Stimulated activated CD4-positive, alpha-beta T cell treated with anti-CD3 and anti-CD28 coated beads, Interleukin-1b, Interleukin-23, amount 100 ng/mL, for 24 hours (primary cell): ENCODE measurements around the gene GFAP.
A peak's percentile ranks its signal among the peaks of the same experiment; 100 is the strongest.
"Not testable (repeated sequence)": the region's sequence is repeated elsewhere in the genome, so short reads cannot be mapped to it uniquely, and the experiment has no call there.

ENCODE experiments used
- DNase-seq, 4 experiments: peaks; one replicate each; pipeline ENCODE4 v3.0.0-alpha.2; 2020; ENCODE audit warnings: low read depth in 4 of 4, low spot score in 1 of 4

The GFAP gene

GRCh38 chr17:44915321-44915726 lies at the start of gene GFAP:
Gene GFAP, minus strand, starts transcription at chr17:44915500. Its CDS starts 14 bp downstream, at chr17:44915486.
- no peak for DNase-seq

DNA sequence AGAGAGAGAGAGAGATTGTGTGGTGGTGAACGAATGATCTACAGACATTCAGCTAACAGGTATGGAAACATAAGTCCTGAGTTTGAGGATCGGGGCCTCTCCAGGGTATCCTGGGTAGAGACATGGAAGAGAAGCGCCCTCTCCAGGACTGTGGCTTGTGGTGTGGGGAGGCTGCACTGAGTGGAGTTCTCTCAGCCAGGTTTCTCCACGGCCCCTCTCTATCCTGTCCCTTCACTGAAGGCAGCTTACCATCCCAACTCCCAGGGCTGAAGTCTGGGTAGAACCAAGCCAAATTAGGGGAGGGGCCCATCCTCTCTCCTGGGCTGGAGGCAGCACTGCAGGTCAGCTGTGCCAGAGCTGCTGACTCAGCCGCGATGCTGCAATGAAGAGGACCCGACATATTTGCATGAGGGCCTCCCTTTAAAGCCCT lies 46.6 kb upstream of the GFAP start:
- no peak for DNase-seq

- DNase-seq, result no peak
Observed at GRCh38 chr17:44960691-44961090, 45.4 kb upstream of the GFAP start.

GRCh38 chr17:44959821-44960531 lies 44.7 kb upstream of the GFAP start:
- no peak for DNase-seq

- DNase-seq, result no peak
Observed at GRCh38 chr17:44956998-44957981, 42.0 kb upstream of the GFAP start.

DNA sequence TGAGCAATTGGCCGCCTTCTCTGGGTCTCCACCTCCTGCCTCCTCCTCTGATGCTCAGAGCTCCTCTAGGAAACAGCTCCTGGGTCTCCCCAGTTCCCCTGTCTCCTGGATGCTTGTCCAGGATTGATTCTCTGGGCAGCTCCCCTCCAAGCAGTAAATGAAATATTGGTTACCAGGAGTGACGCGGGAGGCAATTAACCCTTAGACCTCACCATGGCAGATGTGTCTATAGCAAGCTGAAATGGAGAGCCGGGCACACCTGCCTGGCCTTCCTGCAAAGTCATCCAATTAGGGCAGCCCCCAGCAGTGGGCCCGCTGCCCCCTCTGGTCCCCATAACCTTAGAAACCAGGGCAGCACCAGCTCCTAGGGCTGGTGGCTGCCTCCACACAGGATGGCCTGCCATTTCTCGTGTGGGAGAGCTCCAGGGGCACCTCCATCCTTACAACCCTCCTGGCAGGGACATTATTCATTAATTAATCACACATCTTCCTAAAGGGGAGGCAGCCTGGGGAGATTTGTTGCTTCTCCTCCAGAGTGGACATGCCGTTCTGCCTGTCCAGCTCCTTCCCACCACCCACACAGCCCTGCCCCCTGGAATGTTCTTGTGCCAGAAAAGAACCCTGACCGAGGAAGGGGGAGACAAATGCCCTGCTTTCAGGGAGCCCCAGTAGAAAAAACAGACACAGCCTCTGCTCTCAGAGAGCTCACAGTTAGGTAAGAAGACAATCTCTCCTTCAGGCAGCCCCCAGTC lies 40.5 kb upstream of the GFAP start:
- DNase-seq, result no peak

- no peak for DNase-seq
Observed at GRCh38 chr17:44952946-44953475, 37.7 kb upstream of the GFAP start.

DNA sequence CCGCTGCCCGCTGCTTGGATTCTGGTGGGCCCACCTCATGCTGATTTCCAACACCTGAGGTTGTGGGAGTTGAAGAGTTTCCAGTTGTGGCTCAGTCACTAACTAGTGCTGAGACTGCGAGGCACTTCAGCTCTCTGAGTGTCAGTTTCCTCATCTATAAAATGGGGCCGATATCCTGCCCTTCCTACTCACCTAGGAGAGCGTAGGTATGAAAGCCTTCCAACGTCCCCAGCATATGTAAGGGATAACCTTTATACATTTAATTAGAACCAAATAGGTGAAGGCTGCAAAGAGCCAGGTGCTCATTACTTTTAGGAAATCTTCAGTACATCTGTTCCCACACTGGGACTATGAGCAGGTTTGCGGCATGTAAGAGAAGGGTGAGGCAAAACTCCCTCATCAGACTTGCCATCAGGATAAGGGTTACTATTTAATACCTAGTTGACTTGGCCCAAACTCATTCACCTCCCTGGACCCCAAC lies 33.1 kb upstream of the GFAP start:
- no peak for DNase-seq

DNA sequence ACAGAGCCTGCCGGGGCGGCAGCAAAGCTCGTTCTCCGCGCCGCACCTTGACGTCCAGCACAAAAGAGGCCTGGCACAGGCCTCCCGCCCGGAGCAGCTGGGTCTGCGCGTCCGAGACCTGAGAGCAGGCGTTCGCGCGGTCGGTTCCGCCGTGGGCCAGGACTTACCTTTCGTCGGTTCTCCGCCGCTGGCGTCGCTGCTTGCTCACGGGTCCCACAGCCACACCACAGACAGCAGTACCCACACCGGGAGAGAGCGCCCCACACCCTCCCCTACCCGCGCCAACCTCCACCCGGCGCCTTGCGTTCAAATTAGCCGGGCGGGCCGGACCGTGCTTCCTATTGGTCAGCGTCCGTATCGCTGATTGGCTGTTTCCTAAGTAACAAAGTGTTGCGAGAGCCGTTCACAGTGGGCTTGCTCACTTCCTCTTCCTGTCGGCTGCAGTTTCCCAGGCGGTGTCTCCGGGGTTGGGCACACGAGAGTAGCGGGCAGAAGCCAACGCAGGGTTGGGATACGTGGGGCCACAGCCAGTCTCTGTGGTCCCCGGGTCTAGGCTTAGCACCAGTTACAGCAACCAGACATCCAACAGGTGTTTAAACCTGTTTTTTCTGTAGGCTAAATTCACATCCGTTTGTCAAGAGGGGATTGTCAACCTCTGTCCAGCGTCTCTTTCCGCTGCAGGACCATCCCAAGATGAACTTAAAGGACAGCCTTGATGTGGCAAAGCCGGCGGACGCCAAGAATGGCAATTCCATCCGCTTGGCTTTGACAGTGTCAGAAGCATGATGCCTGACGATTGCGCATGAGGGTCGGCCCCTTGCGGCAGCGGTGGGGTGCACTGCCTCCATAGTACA lies 32.4 kb upstream of the GFAP start, which contains the start of gene KIF18B:
Gene KIF18B, minus strand, starts transcription at position 313 of the 854 bp plus-strand sequence. CDS start 11,429 bp downstream, outside the sequence.
- peak; percentile 63 to 95 (median 72) for DNase-seq

- not testable (repeated sequence) for DNase-seq
Observed at GRCh38 chr17:44945652-44946051, 30.4 kb upstream of the GFAP start.

DNA sequence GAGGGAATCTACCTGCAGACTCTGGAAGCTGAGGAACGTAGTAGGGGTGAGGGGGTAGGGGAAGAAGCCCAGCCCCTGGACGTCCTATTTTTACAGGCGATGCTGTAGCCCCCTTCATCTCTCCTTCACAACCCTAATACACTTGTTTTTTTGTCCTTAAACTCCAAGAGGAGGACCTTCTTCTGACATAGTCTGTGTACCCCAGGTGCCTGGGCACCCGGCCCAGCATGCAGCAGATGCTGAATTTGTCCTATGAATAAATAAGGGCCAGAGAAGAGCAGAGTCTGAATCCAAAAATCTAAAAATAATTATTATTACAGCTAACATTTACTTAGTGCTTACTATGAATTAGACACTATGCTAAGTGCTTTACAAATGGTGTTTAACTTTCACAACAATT lies 27.2 kb upstream of the GFAP start:
- no peak for DNase-seq

DNA sequence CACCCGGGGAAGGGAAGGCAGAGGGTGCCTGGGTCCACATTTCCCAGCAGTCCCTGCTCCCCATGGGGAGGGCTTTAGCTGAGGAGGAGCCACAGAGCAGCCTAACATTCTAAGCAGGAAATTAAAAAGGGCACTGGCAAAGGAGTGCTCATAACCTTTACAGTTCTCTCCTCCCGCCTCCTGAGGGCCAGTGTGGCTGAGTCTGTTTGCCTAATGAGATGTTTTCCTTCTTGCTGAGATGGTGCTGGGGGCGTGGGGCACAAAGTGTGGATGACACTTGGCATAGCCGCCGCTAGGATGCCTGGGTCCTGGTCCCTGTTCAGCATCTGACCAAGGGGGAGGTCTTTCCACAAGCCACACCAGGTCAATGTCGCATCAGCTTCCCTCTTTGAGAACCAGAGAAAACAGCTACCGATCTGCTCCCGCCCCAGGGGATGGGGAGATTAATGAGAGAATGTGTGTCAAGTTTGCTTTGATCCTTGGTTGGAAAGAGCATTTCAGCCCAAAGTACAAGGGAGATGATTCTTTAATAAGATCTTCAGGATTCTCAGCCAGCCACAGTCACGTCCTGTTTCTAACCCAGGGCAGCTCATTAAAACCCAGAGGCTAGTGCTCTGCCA lies 26.5 kb upstream of the GFAP start:
- no peak for DNase-seq

DNA sequence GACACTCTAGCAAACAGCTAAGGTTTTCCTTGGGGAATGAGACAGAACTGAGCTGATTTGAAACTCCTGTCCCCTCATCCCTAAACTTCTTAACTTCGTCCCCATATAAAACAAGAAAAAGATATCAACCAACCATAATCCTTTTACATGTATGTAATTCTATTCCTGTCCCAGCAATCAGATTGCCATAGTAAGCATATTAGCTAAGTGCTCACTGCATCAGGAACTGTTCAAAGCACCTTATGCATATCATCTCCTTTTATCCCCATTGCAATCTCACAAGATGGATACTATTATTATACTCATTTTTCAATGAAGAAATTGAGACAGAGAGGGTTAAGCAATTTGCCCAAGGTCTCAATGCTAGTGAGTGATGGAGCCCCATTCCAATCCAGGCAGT lies 25.5 kb upstream of the GFAP start:
- DNase-seq, result no peak

DNA sequence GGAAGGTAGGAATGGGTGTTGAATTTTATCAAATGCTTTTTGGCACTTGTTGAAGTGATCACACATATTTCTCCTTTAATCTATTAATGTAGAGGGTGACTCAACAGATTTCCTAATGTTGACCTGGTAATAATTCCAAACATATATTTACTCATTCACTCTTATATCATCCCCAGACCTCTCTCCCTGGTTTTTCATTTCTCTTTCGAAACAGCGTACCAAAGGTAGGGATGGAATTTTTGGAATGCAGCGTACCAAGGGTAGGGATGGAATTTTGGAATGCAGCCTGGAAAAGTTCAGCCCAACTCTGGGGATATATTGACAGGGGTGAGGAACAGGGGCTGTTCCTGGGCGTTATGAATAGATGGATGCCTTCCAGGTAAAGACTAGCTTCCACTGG lies 25.0 kb upstream of the GFAP start:
- no peak for DNase-seq

DNA sequence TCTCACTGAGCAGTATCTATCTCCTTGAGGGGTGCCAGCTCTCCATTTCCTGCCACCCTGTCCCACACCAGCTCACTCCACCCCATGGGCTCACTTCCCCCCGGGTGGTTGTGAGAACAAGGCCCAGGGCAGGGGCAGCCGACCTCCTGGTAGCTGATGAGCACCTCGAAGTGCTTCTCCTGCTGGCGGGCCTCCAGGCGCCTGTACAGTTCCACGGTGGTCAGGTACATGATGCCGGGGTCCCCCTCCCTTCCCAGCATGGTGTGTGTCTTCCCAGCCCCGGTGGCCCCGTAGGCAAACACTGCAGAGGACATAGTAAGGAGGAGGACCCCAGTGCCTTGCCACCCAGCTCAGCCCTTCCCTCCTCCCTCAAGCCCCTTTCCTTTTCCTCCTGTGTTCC lies 19.8 kb upstream of the GFAP start:
- DNase-seq, result no peak

DNA sequence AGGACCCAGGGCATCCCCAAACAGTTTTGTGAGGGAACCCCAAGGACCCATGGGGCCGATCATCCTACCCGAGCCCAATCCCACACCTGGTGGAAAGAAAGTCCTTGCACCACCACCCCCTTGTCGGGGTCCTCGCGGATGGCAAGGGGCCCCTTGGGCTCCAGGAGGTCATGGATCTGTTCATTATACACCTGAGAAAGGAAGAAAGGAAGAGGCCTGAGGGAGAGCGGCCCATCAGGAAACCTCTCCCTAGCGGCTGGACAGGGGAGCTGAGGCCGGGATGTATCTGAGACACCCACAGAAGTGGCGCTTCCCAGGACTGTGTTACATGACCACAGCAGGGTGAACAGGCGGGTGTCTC lies 19.4 kb upstream of the GFAP start:
- no peak for DNase-seq

DNA sequence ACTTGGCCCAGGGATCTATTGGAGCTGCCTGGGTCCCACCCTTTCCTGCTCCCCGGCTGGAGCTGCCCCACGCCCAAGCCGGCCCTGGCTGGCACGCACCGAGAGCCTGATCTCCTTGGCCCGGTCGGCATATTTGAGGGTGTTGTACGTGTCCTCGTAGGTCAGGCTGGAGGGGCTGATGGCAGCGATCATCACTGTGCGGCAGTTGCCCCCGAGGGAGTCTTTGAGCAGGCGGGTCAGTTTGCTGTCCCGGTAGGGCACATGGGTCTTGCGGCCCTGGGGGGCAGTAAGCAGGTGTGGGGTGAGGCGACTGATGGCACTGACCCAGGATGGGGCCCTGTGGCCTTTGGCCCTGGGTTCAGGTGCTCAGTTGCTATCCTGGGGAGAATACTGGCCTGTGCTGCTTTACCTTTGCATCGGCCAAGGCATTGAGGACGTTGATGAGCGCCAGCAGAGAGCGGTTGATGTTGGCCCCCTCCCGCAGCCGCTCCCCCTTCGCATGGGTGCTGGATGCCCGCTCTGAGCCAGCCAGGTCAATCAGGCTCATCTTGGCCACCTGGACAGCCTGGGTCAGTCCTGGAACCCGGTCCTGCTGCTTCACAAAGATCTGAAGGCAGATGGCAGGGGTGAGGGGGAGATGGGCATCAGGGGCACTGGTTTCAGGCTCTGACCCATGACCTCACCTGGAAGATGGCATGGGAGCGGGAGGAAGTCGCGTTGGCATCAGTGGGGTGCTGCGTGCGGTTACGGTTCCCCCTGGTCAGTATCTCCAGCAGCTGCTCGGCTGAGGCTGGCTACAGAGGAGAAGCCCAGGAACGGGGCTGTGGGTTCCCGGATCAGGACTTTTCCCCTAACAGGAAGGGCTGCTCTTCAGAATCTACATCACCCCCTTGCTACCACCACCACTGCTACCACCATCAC lies 18.8 kb upstream of the GFAP start:
- no peak for DNase-seq

DNA sequence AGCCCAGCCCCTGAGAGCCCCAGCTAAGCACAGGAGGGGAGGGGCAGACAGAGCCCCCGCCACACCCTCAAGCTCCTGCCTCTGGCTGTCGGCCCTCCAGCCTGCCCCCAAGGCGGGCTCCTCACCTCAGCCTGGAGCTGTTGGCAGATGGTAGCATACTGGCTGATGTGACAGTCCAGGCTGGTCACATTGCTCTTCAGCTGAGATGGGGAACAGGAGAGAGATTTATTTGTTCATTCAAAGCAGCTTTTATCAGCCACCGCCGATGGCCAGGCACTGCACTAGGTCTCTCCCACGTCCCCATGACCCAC lies 17.4 kb upstream of the GFAP start:
- no peak for DNase-seq
